Stimulated activated effector memory CD8-positive, alpha-beta T cell treated with anti-CD3 and anti-CD28 coated beads, Interleukin-12 subunit alpha, Interleukin-12 subunit beta, amount 100 ng/mL, for 72 hours (primary cell): ENCODE data around the gene AMELY.
"Not testable (repeated sequence)": the region's sequence is repeated elsewhere in the genome, so short reads cannot be mapped to it uniquely, and the experiment has no call there.

Source experiments
- ATAC-seq: fragments of 150-1000 bp; cut with Tn5 transposase; 2 replicates; pipeline ENCODE4 v1.10.0; 2021
- DNase-seq, 2 donors: peaks; one replicate each; pipeline ENCODE4 v3.0.0; 2021 to 2022; ENCODE audit warnings: low spot score in 2 of 2
- H3K27ac Mint-ChIP-seq: one replicate; pipeline ENCODE4 v1.8.0; 2022; ENCODE audit warnings: mild to moderate bottlenecking, mixed read lengths
- H3K36me3 Mint-ChIP-seq: one replicate; pipeline ENCODE4 v1.8.0; 2022; ENCODE audit warnings: mild to moderate bottlenecking, mixed read lengths
- H3K4me1 Mint-ChIP-seq: one replicate; pipeline ENCODE4 v1.8.0; 2022; ENCODE audit warnings: mixed read lengths
- H3K4me3 Mint-ChIP-seq: one replicate; pipeline ENCODE4 v1.8.0; 2022; ENCODE audit warnings: mild to moderate bottlenecking, mixed read lengths
- H3K9me3 Mint-ChIP-seq: one replicate; pipeline ENCODE4 v1.8.0; 2022; ENCODE audit warnings: mixed read lengths

Gene AMELY

GRCh38 chrY:6902116-6902515, 9.4 kb downstream of the AMELY start:
- H3K36me3 Mint-ChIP-seq, H3K9me3 Mint-ChIP-seq, H3K27ac Mint-ChIP-seq, H3K4me3 Mint-ChIP-seq, H3K4me1 Mint-ChIP-seq, DNase-seq, ATAC-seq: not testable (repeated sequence)

GRCh38 chrY:6895236-6895635, 16.3 kb downstream of the AMELY start:
- ATAC-seq (no peak), DNase-seq (no peak)
- no peak overlapping the region for H3K4me3 Mint-ChIP-seq
- no peaks in the 10 kb centered on the region for H3K4me1 Mint-ChIP-seq
- no peaks in the 10 kb centered on the region for H3K36me3 Mint-ChIP-seq
- H3K27ac Mint-ChIP-seq: no peak overlapping the region
- no peaks in the 10 kb centered on the region for H3K9me3 Mint-ChIP-seq

GRCh38 chrY:6894496-6894895, 17.1 kb downstream of the AMELY start:
- DNase-seq (no peak), ATAC-seq (no peak)
- Mint-ChIP-seq H3K27ac (no peak overlapping the region), H3K36me3 (no peaks in the 10 kb centered on the region), H3K9me3 (no peaks in the 10 kb centered on the region), H3K4me3 (no peak overlapping the region), H3K4me1 (no peaks in the 10 kb centered on the region)

GRCh38 chrY:6849384-6849783, 62.2 kb downstream of the AMELY start:
- Mint-ChIP-seq H3K4me3 (no peak overlapping the region), H3K36me3 (no peaks in the 10 kb centered on the region), H3K27ac (no peak overlapping the region), H3K4me1 (no peaks in the 10 kb centered on the region), H3K9me3 (peaks cover 2% of the 10 kb centered on the region)
- DNase-seq (no peak), ATAC-seq (no peak)

- not testable (repeated sequence) for H3K9me3 Mint-ChIP-seq, H3K4me1 Mint-ChIP-seq, DNase-seq, H3K36me3 Mint-ChIP-seq, H3K4me3 Mint-ChIP-seq, H3K27ac Mint-ChIP-seq, ATAC-seq
Measured at GRCh38 chrY:6842650-6843049, 68.9 kb downstream of the AMELY start.
